RPMI7951 (cell line): ENCODE data around the gene IRS2. TPM values are rescaled to one million over a fixed set of nuclear protein-coding genes. Genes with fewer than 3 reads are reported as not detected.

Experiments
- DNase-seq: peaks from one replicate; pipeline ENCODE4 v3.0.0-alpha.2; 2012; ENCODE audit warnings: low read depth
- total RNA-seq: library from RNA; depleted of rRNA; stranded (reverse); fragments of >200 nt; shearing (Covaris generic); gene quantifications from 2 replicates; pipeline ENCODE4 v1.2.3, GENCODE V29; 2014

Gene IRS2
- total RNA-seq, 1 experiment from 2014 or later, result 0.24 TPM

DNA sequence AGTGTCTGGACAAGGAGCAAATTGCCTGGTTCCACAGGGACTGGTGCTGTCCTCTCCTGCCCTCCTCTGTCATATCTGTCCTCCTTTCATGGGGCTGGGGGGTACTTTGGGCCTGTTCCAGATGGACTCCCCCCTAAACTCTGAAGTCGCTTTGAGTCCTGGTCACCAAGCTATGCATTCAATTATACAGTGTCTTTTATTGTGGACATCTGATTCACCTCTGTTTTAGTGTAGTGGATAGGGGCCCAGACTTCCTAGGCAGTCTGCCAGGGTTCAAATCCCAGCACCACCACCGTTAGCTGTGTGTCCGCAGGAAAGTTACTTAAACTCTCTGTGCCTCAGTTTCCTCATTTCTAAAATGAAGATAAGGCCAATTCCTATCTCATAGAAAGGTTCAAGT is 21.0 kb upstream of the IRS2 start:
- no peak for DNase-seq

DNA sequence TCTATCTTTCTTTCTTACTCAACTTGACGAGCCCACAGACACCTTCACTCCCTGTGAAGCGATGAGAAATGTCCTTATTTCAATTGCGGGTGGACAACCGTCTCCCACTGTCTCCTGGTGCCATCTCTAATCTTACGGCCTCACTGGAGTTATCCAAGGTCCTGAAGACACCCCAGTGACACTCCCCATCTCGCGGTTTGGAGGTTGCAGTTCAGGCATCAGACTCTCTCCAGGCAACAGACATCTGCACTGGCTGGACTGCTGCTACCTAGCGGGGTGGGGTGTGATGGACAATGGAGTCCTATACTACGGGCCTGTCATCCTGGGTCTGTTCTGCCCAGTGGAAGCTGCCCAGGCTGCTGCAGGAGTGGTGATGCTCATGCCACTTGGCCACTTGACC is 18.3 kb upstream of the IRS2 start:
- DNase-seq, result no peak

- no peak for DNase-seq
These were observed 17.4 kb upstream of the IRS2 start for GRCh38 chr13:109803825-109804224.

DNA sequence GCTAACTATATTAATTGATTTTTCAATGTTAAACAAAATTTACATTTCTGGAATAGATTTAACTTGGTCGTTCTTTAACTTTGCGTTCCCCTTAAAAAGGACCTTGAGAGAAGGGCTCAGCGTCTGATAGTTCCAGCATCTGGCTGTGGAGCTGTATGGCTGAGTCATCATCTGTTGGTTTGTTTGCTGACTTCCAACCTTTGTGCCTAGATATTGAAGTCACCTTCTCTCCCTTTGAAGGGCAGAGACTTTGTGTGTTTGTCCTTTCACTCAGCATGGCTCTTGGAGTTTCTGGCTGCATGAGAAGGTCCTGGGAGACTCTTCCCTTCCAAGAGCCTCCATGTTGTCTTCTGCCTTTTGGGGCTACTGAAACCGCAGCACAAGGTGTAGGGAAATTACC is 16.6 kb upstream of the IRS2 start:
- DNase-seq, result no peak

DNA sequence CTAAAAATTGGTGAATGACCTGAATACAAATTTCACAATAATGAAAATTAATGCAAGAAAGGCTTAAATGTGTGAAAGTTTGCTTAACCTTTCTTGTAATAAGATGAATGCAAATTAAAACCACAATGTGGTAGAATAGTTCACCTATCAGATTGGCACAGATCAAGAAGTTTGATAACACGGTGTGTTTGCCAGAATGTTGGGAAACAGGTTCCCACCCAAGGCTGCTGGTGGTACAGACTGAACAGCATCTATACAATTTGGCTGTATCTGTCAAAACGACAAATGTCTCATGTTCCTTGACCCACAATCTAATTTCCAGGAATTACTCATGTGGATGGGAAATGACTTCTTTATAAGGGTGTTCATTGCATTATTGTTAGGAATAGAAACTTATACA is 8.6 kb upstream of the IRS2 start:
- no peak for DNase-seq

DNA sequence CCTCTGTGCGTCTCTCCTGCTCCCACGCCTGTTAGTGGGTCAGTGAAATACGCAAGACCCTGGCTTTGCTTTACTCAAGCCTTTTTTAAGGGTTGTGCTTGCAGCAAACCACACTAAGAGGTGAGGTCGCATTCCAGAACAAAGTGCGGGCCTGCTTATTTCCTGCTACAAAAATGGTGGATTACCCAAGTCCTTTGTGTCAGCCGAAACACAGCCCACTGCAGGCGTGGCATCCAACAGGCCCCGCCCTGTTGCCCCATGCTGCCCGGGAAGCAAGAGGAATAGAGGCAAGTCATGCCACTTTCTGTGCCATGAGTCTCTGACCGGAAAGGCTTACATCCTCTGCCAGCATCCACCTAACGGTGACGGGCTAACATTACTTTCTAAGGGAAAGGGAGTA is 7.7 kb upstream of the IRS2 start:
- DNase-seq, result no peak

DNA sequence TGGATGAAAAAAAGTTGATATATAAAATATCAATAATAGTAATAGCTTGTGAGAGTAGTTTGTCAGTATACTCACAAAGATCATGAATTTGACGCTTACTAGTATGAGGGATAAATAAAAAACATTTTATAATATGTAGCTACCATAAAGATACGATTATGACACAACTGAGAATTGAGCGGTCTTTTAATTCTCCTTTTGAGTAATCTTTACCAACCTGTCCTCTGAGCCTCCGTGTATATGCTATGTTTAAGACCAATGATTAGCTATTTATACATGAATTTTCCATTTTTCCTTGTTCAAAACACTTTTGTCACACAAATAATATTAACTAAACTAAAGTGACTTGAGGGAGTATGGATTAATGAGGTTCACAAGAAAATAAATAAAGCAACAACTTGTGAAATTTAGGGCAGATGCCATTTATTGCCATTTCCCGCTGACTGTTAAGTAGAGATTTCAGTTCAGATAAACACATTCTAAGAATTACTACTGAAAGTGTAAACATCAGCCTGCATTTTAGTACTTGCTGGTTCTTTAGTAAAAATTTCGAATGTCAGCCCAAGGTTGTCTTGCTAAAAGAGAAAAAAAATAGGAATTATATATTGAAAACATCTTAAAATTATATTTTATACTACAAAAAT is 6.2 kb upstream of the IRS2 start:
- DNase-seq, result no peak

- DNase-seq, result peak; percentile 27
These were observed 4.7 kb upstream of the IRS2 start for GRCh38 chr13:109790942-109791605.

DNA sequence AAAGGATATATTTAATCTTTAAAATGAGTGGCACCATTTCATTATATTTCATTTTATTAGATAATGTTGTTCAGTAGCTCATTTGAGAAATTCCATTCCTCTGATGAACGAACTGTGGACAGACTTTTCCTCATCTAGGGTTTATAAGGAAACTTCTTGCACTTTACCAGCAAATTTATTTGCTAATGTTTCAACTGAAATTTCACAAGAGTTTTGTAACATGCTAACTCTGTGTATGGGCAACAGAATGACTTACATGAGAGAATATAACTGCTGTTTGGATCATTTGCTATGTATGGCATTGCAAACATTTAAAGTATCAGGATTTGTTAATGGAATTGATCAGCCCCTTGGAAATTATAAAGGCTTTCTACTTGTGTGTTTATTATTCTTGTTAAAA is 3.7 kb upstream of the IRS2 start:
- no peak for DNase-seq

GRCh38 chr13:109789262-109789661 is 2.9 kb upstream of the IRS2 start:
- no peak for DNase-seq

DNA sequence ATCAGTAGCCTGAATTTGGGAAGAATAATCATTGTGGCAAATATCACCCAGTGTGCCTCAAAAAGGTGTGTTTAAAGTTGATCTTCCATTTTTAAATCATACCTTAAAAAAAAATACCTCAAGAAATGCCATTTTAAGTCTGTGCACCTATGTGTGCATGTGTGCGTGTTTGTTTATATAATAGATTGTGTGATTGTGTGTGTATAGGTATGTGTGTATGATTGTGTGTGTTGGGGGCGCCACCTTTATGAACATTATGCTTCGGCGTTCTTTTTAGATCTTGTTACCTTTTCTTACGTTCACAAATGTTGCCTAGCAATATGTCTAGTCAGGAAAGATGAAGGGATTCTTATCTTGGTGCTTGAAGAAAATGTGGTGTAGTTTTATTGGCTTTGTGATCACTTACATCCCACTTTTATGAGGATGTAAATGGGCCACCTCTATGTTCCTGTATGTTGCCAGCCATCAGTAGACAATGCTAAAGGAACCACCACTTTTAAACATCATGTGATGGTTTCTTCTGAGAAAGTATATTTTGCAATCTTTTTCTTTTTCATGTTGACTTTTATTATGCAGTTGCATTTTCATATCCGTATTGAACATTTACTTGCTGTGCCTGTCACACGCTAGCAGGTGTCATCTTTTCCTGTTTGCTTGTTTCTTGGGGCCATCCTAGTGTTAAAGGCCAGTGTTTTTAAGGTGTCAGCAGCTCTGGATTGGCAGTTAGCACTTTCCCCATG is 2.2 kb upstream of the IRS2 start:
- DNase-seq, result no peak

DNA sequence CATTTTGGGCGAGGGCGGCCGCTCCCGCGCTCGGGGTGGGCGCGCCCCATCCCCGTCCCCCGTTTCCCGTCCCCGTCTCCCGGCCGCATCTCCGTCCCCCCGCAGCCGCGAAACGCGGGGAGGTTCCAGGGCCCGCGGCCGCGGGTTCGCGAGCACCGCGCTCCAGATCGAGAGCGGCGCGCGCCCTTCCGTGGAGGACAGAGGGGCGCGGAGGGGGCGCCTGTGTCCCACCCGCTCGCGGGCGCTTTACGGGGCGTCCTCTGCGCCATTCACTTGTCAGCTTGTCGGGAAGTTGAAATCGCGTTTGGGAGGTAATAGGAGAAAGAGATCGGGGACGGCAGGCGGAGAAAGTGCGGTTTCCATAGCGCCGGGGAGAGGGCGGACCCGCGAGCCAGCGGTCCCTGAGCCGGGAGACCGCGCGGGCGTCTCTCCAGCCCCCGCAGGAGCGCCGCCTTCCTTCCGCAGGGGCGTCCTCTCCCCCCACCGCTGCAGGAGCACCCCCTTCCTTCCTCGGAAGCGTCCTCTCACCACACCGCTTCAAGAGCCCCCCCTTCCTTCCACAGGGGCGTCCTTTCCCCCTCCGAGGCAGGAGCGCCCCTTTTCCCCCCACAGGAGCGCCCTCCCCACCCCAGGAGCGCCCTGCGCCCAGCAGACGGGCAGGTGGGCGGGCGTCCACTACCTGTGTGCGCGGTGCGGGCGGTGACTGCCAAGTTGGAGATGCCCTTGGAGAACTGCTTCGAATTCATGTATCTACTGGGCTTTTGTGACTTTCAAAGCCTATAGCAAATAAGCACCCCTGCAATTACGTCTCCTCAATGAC is 962 bp upstream of the IRS2 start:
- DNase-seq, result peak; percentile 45

DNA sequence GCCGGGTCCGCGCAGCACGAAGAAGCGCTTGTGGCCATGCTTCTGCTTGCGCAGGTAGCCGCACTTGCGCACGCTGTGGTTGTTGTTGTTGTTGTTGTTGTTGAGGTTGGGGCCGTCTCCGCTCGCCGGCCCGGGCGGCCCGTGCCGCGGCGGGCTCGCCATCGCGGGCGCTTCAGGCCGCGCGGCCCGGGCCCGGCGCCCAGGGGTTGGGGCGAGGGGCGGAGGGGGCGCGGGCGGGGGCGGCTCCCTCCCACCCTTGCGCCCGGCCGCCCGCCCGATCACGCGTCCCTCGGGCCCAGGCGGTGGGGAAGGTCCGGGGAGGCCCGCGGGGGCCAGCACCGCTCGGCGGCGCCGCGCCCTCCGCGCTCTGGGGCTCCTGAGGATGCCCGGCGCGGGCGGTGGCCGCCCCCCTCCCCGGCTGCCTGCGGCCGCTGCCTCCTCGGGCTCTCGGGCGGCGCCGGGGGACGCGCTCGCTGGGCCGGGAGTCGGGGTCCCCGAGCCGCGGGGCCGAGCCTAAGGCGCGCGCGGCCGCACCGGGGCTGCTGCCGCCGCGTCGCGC is 412 bp downstream of the IRS2 start:
- no peak for DNase-seq

- DNase-seq, result peak; percentile 37
These were observed 1.1 kb downstream of the IRS2 start for GRCh38 chr13:109785141-109785891.

DNA sequence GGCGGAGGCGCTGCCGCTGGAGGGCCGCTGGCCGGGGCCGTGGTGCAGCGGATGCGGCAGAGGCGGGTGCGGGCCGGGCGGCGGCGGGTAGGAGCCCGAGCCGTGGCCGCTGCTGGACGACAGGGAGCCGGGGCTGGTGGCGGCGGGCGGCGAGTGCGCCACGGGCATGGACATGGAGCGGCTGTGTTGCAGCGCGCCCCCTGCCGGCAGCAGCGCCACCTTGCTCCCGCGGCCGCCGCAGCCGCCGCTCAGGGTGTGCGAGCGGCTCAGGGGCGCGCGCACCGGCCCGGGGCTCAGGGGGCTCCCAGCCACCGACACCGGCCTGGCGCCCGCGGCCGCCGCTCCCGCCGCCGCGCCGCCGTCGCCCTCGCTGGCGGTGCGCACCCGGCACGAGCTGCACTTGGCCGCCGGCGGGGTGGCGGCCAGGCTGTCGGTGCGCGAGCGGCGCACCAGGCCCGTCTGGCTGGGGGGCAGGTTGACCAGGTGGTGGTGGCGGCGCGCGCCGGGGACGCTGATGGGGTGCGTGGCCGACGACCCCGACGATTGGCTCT is 1.7 kb downstream of the IRS2 start:
- peak; percentile 57 for DNase-seq

- DNase-seq, result no peak
These were observed 2.4 kb downstream of the IRS2 start for GRCh38 chr13:109783815-109784589.

DNA sequence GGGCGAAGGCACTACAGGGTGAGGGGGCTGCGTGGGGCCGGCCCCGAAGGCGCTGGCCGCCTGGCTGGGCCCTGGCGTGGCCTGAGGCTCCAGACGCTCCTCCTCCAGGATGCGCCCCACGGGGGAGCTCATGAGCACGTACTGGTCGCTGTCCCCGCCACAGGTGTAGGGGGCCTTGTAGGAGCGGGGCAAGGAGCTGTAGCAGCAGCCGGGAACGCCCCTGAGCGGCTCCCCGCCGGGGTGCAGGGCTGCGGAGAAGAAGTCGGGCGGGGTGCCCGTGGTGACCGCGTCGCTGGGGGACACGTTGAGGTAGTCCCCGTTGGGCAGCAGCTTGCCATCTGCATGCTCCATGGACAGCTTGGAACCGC is 3.0 kb downstream of the IRS2 start:
- DNase-seq, result no peak

GRCh38 chr13:109782823-109783431 is 3.5 kb downstream of the IRS2 start:
- no peak for DNase-seq

- DNase-seq, result no peak
These were observed 4.1 kb downstream of the IRS2 start for GRCh38 chr13:109782066-109782822.
